Cerebellar nuclear complex (tissue), 1 donor: ENCODE data around the gene SLC28A3.

ENCODE experiments used
- DNase-seq, 2 experiments: peaks; one replicate each; lab custom pipeline; 2025; lab: John Stamatoyannopoulos, UW

SLC28A3 gene

GRCh38 chr9:84339962-84340361, 596 bp downstream of the SLC28A3 start:
- DNase-seq = no peak

GRCh38 chr9:84339503-84339902, 1.1 kb downstream of the SLC28A3 start:
- DNase-seq = no peak

GRCh38 chr9:84338792-84339191, 1.8 kb downstream of the SLC28A3 start:
- no peak for DNase-seq

DNA sequence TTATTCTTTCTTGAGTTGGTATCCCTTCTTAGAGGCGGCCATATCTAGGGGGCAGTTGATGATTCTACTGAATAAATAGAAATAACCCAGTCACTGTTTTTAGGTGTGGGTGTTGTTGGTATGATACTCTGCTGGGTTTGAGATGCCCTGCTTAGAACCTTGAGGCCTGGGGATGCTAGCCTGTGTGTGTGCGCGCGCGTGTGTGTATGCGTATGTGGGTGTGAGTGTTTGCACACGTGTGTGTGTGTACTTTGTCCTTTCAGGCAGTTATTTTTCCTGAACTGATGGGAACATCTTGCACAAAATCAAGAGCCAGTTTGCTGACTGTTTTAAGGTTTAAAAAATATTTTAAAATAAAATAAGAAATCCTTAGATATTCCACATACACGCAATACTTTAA, 3.3 kb downstream of the SLC28A3 start:
- no peak for DNase-seq

- no peak for DNase-seq
These were observed 9.3 kb downstream of the SLC28A3 start for GRCh38 chr9:84331119-84331809.

DNA sequence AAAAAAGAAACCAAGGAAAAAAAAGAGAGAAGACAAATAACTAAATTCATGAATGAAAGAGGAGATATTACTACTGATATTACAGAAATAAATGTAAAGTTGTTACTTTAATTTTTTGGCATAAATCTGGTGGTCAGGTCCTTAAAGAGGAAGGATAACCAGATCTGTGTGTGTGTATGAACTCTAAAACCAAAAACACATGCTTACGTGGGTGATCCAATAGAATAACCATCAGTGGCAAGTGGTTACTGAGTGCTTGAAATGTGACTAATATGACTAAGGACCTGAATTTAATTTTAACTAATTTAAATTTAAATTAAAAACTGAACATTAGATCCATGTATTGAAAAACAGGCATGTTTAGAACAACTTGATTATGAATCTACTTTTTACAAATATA, 10.3 kb downstream of the SLC28A3 start:
- DNase-seq = no peak

GRCh38 chr9:84327184-84327583, 13.4 kb downstream of the SLC28A3 start:
- no peak for DNase-seq

- DNase-seq = no peak
These were observed 15.1 kb downstream of the SLC28A3 start for GRCh38 chr9:84325347-84325973.

DNA sequence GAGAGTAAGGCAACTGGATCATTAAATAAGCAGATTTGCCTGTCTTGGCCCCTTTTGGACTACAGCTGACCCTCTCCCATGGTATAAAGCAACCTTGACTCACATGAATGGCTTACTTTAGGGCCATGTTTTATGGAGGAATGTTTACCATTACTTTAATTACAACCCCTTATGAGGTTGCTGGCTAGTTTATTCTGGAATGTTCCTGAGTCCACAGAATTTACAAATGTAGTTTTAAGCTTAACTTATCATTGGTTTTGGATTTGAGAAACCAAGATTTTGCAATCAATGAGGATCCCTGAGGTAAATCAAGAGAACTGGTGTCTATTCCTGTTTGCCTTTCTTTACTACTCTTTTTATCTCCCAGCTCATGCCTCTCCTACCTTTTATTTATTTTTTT, 15.7 kb downstream of the SLC28A3 start:
- no peak for DNase-seq

- DNase-seq = no peak
These were observed 16.7 kb downstream of the SLC28A3 start for GRCh38 chr9:84323858-84324257.

GRCh38 chr9:84322828-84323227, 17.7 kb downstream of the SLC28A3 start:
- DNase-seq = no peak

DNA sequence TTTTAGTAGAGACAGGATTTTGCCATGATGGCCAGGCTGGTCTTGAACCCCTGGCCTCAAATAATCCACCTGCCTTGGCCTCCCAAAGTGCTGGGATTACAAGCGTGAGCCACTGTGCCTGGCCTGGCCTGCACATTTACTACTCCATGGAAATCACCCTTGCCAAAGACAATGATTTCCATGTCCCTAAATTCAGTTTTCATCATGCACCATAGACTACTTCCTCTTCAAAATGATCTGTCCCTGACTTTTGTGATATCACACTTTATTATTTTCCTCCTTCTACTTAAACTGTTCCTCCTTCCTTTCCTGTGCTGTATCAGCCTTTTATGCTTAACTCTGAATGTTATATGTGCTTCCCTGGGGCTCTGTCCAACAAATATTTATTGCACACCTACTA, 20.3 kb downstream of the SLC28A3 start:
- DNase-seq = no peak

DNA sequence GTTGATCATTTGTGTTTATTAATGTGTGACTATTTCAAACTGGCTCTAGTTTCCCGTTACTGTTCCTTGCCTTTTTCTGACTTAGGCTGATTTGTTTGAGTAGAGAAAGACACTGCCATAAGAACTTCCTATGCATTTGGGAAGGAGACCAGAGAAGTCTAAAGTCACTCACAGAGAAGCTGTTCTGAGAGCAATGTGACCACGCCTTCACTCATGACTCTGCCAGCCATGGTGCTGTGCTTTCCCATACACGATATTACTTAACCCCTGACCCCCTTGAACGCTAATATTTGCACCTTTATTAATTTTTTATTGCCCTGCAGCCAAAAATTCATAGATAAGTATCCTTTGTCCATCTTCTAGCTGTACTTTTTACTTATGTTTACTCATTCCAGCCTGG, 20.9 kb downstream of the SLC28A3 start:
- DNase-seq = no peak

DNA sequence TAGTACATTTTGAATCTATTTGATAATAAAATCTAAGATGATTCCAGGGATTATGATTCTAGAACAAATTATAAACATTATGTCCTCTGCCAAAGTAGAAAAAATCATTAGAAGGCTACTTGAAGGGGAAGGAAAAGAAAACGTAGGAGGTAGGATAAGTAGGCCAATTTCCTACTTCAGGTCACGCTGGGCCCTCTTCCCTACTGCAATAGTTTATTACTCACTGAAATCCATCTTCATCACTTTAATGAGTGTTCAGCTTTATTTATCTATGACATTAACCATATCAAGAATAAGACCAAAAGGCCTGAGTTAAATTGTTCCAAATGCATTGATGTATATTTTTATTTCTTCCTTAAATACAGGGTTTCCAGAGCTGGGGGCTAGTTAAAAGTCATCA, 21.6 kb downstream of the SLC28A3 start:
- no peak for DNase-seq

DNA sequence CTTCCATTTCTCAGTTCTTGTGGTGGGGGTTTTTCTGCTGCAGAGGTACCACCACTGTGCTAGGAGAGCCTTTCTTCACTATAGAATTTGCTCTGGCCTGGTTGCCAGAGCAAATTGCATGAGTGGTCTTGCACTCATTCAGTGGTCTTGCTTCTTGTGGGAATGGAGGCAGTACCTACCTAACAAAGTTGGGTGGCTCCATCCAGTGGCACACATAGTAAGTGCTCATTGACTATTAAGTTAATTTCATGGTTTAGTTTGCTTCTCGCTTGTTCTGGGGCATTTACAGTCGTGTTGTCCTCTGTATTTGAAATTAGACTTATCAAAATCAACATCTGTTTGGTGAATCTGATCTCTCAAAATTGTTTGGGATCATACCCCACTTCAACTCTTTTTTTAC, 23.0 kb downstream of the SLC28A3 start:
- no peak for DNase-seq

- DNase-seq = no peak
These were observed 25.2 kb downstream of the SLC28A3 start for GRCh38 chr9:84315278-84315877.

GRCh38 chr9:84314306-84314705, 26.3 kb downstream of the SLC28A3 start:
- DNase-seq = no peak

- no peak for DNase-seq
These were observed 29.7 kb downstream of the SLC28A3 start for GRCh38 chr9:84310883-84311282.

GRCh38 chr9:84305497-84306131, 34.9 kb downstream of the SLC28A3 start:
- no peak for DNase-seq

DNA sequence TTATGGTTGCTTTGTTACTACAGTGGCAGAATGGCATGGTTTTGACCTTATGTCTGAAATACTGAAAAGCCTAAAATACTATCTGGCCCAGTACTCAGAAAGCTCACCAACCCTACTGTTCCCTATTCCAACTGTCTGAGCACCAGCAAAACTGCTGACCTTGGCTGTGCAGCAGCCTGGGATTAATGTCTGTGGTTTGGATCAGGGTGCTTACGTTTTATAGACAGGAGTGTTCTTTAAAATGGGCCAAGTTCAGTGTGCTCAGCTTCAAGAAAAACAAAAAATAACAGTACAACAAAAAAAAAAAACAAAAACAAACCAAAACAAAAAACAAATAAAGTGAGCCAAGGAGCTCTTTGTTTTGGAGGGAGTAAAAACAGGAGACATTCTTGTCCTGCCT, 36.4 kb downstream of the SLC28A3 start:
- DNase-seq = no peak

DNA sequence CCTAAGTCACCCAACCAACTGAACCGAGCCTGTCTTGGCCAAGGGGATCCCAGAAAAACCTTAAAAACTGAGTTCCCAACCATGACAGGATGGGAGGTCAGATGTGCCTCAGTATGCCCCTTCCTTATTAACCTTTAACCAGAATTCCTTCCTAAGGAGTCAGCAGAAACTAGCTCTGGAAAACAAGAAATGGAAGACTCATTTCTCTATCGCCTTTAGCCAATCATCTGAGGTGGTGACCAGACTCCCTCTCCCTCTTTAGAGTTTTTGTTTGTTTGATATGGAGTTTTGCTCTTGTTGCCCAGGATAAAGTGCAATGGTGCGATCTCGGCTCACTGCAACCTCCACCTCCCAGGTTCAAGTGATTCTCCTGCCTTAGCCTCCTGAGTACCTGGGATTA, 37.5 kb downstream of the SLC28A3 start:
- no peak for DNase-seq

DNA sequence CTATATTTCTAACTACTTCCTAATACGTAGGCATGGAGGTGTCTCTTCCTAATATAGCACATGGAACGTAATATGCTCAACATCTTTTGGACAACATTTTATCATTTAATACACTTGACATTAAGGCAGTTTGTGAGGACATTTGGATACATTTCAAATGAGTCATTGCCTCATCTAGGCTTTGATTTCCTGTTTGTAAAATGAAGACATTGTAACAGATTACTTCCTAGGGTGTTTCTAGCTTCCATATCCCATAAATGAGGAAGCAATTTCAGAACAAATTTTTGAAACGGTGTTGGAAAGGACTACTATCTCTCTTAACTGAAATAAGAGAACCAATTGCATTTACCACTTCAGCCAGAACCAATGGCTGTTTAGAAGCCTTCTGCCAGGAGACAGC, 38.7 kb downstream of the SLC28A3 start:
- DNase-seq = no peak

DNA sequence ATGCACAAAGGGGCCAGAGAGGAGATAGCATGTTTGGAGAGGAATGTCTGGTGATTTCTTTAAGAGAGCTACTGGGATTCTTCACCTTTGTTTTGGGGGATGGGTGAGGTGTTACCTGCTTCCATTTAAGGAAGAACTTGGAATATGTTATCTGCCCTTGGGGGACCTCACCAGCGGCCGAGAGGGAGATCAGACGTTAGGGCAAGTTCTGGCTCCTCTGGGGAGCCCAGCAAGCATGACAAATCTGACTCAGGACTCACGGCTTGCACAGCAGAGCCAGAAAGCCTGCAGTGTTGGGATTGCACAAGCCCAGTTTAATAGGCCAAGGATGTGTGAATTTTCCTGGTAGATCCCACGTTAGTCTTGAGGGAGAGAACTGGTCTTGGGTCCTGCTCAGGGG, 40.3 kb downstream of the SLC28A3 start:
- no peak for DNase-seq
